CMK (cell line): ENCODE data around the gene CORO6.

Experiments
- DNase-seq: peaks from one replicate; pipeline ENCODE4 v3.0.0-alpha.2; 2010; ENCODE audit warnings: low read depth

Gene CORO6

DNA sequence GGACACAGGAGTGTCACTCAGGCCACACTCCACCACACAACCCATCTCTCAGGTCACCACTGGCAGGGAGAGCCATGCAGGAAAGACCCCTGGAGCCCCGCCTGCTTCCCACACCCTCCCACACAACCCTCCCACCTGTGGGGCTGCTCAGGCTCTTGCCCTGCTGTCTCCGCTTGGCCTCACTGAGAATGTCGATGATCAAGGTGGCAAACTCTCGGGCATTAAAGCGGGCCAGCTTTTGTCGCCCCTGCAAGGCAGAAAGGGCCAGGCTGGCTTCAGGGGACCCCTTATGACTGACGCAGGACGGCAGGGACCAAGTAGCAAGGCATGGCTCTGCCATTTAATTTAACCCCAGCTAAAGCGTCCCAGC is 45.7 kb downstream of the CORO6 start:
- no peak for DNase-seq

DNA sequence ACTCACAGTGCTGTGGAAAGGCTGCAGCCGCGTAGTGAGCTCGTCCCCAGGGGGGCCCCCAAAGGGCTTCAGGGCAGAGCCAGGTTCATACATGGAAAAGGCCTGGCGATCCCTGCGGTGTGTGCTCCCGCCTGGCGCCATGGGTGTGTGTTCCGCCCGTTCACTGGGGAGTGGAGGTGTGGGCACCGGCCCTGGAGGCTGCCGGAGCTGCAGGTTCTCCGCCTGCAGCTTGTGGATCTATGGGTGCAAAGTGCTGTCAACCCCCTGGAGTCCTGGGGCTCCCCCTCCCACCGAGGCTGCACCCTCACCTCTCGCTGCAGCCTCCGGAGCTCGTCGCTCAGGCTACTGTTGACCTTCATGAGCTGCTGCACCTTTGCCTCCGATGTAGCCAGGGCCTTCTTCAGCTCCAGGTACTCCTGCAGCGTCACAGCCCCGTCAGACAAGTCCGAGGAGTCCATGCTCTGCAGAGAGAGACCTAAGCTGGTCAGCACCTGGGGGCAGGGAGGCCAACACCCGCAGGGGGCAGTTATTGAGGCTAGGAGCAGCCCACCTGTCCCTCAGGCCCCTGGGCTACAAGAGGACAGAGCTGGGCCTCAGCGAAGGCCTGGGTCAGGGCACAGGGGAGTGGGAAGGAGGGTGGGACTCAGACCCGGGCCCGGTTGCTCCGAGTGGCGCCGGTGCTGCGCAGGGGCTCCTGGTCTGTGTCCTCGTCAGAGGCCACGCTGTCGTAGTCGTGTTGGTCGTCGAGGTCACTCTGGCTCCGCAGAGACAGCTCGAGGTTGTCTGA is 46.3 kb downstream of the CORO6 start:
- no peak for DNase-seq

DNA sequence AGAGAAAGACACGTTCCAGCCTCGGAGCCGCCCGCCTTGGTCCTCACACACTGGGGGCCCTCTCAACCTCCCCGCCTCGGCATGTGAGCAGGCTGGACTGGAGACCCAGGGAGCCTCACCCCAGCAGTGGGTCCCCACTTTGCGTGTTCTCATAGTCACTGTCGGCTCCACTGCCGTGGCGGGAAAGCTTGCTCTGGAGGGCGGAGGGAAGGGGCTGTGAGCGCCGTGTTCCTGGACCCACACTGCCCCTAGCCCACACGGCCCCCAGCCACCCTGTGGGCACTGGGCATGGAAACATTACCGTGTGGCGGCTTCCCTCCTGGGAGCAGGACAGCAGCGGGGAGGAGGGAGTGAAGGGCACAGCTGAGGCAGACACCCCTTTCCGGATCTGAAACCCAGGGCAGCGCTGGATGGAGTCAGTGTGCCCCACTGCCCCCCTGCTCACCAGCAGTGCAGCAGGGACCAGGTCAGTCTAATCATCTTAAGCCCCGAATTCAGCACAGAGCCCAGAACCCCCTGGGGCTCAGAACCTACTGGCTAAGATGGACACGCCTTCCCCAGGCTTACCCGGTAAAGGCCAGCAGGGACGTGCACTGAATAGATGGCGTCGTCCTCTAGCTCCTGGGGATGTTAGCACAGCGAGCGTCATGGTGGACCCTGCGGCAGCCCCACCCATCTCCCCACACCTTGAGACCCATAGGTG is 47.0 kb downstream of the CORO6 start:
- no peak for DNase-seq

DNA sequence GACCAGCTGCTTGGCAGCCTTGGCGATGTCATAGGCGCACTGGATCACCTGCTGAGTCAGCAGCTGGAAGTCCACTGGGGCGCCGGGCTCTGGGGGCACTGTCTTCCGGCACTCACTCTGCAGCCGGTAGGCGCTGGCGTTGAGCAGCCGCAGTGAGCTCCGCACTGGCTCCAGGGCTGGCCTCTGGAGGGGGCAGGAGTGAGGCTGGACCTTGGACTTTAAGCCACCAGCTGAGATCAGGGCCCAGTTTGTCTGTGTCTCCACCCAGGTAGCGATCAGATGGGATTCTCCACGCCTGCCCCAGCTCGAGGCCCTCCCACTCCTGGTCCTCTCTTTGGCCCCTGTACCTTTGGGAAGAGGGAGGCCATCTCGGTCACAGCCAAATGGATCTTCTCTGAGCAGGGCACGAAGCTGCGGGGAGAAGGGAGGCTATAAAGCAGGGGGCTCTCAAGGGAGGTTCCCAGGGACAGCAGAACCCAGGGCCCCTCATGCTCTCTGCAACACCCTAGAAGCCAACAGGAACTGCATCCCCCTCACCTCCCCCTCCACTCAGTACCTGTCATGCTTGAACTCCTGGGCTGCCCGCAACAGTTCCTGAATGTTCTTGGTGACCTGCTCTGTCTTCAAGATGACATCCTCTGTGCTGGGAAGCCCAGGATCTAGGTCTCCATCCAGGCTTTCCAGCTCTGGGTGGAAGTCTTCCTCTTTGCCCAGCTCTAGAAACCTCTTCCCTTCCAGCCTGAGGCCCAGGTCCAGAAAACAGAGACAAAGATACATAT is 47.8 kb downstream of the CORO6 start:
- DNase-seq: no peak

DNA sequence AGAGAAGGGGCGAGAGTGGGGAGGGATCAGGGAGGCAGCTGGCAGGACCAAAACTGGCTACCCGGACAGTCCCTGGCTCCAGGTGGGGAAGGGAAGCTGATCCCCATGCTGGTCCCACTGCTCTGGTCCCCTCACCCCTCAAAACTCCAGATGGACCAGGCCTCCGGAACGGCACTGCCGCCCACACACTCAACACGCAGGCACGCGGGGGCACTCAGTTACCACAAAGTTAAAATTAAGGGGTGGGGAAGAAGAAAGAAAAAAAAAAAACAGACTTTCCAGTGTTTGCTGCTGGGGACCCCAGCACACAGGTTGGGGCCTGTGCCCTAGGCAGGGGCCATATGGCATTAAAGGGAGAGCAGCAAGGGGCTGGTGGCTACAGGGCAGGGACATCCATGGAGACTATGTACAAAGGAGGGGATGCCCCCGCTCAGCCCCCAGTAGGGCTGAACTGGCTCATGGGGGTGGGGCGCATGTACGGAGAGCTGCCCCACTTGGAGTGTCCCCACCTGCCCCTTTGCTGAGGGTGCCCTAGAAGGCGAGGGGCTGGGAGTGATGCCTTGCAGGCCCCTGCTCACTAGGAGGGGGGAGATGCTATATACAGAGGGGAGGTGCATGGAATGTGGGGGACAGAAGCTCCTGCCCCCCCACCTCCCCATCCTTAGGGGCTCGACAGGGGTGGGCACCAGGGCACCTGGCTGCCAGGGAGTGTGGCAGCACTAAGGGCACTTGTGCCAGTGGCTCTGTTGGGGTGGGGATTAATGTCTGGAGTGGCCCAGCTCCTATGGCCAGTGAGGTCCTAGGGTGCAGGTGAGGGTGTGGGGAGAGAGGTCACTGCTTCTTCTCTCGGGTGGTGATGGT is 48.6 kb downstream of the CORO6 start:
- no peak for DNase-seq

DNA sequence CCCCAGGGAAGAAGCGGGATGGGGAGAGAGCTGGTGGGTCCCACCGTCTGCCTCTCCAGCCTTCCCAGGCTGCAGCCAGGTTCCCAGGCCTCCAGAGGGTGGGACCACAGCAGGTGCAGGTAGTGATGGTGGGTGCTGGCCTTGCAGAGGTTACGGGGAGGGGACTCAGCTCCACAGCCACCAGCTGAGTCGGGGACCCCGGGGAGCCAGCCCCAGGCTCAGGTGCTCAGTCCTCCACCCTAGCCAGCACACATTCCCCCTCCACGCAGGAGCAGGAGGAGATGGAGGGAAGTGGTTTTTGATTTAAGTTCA is 49.2 kb downstream of the CORO6 start:
- DNase-seq: no peak

DNA sequence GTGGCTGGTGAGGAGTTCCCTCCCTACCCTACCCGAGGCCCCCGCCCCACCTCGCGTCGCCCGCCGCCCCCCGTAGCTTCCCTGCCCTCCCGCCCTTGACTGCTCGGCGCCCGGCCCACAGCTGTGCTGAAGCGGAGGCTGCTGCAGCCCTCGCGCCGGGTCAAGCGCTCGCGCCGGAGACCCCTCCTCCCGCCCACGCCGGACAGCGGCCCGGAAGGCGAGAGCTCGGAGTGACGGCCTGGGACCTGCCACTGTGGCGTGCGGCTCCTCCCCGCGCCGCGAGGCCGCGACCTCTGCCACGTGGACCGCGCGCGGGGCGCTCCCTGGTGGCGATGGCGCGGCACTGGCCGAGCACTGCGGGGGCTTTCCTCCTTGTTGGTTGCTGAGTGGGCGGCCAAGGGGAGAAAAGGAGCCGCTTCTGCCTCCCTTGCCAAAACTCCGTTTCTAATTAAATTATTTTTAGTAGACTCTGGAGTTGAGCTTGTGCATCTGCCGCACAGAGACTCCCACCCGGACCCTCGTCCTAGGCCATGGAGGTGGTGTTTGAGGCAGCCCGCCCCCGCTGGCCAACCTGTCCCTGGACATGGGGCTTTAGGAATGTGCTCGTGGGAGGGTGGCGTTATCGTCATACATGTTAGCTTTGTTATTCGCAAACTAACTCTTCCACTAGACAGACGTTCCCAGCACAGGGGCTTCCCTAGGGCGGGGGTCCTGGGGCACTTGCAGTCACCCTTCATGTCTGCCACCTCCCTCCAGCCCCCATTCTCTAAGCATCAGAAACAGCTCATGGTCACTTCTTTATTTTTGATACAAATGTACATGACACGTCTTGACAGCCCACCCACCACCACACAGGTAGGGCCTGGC is 49.8 kb downstream of the CORO6 start:
- no peak for DNase-seq

DNA sequence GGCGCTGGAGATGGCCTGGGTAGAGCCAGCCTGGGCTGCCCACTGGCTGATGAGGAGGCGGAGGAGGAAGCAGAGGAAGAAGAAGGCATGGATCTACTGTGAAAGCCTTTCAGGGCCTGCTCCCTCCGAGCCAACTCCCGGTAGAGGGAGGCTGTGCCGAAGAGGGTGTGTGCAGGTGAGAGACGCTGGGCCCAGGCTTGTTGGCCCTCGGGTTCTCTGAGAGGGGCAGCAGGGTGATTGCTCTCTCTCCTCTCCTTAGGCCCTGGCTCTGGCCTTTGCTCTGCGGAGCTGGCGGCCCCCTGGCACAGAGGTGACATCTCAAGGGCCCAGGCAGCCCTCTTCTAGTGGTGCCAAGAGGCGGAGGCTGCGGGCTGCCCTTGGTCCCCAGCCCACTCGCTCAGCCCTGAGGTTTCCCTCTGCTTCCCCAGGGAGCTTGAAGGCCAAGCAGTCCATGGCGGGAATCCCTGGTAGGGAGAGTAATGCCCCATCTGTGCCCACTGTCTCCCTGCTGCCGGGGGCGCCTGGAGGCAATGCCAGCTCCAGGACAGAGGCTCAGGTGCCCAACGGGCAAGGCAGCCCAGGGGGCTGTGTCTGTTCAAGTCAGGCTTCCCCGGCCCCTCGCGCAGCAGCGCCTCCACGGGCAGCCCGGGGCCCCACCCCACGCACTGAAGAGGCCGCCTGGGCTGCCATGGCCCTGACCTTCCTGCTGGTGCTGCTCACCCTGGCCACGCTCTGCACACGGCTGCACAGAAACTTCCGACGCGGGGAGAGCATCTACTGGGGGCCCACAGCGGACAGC is 50.6 kb downstream of the CORO6 start:
- no peak for DNase-seq

DNA sequence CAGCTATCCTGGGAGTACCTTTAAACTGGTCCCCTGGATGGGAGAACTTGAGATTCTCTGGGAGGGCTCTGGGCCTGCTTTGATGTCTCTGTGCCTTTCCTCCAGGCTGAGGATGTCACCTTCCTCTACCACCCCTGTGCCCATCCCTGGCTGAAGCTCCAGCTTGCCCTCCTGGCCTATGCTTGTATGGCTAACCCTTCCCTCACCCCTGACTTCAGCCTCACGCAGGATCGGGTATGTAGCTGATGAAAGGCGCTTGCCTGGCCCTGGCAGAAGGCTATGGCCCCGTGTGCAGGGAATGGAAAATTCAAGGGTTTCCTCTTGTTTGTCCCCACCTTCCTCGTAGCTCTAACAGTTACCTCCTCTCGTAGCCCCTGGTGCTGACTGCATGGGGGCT is 51.2 kb downstream of the CORO6 start:
- DNase-seq: no peak

DNA sequence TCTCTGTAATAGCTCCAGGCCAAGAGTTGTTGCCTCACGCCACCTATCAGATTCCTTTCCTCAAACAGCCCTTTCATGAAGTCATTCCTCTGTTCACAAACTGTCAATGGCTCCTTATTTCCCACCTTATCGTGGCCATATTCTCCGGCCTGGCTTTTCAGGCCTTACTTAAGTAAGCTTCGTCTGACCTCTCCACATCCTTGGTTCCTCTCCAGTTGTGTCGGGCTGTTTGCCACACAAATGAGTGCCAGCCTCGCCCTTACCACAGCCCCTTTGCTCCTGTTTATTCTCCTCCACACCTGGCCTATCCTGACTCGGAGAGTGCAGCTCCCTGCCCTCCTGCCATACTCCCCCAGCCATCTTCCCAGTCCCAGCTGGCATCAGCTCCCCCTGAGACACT is 52.2 kb downstream of the CORO6 start:
- no peak for DNase-seq

DNA sequence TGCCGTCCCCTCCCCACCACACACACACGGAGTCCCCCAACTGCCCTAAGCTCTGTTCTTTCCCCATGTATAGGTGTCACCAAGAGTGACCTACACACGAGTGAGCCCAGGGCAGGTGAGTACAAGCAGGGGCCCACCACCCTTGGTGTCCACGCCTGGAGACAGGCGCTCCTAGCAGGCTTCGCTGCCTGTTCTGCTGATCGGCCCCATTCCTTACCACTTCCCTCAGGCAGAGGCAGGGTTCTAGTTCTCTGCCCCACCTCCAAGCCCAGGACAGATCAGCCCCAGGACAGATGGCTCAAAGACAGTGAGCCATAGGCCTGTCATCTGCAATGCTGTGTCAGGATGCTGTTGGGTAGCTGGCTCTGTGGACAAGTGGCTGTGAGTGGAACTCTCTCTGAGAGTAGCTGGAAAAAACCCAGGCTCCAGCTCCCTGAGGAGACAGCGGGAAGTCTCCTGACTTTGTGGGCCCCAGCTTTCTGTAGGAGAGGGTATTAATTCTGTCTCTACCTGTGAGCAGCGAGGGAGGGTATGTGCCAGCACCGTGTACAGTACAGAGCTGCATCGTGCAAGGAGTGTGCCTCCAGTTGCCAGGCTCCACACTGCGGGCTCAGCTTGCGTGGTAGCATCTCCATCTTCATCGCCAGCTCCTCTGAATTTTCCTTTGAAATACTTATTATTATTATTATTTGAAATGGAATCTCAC is 53.3 kb downstream of the CORO6 start:
- DNase-seq: no peak

DNA sequence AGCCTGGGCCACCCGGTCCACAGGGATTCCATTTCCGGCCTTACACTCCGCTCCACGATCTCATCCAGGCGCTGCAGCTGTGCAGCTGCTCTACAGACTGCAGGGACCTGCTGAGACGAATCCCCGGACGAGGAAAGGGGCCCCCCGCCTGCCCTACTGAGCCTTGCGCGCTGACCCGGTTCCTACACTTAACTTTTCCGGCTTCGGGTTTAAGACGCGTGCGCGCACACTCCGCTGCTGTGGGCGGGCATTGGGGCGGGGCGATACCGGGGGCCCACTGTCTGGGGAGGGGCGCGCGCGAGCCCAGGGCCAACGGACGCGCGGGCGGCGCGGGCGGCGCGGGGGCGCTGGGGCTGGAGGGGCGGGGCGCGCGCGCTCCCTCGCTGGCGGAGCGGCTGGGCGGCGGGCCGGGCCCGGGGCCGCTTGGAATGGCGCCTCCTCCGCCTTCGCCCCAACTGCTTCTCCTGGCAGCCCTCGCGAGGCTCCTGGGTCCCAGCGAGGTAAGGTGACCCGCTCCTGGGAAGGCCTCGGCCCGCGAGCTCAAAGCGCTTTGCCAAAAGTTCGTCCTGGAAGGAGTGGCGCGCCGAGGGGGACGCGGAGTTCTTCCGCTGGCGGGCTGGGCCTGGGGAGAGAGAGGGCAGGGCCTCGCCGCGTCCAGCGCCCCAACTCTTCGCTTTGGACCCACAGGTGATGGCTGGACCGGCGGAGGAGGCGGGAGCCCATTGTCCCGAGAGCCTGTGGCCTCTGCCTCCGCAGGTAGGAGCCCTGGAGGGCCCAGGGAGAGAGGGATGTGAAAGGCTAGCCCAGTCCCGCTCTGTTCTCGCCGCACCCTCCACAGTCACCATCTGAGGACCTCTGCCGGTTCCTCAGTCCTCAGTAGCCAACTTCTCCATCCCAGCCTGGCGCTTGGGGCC is 54.1 kb downstream of the CORO6 start, which contains the start of gene TP53I13:
Gene TP53I13 (plus strand): TSS at position 371 of the 914 bp plus-strand sequence. CDS start 58 bp downstream, at position 429.
- no peak for DNase-seq

DNA sequence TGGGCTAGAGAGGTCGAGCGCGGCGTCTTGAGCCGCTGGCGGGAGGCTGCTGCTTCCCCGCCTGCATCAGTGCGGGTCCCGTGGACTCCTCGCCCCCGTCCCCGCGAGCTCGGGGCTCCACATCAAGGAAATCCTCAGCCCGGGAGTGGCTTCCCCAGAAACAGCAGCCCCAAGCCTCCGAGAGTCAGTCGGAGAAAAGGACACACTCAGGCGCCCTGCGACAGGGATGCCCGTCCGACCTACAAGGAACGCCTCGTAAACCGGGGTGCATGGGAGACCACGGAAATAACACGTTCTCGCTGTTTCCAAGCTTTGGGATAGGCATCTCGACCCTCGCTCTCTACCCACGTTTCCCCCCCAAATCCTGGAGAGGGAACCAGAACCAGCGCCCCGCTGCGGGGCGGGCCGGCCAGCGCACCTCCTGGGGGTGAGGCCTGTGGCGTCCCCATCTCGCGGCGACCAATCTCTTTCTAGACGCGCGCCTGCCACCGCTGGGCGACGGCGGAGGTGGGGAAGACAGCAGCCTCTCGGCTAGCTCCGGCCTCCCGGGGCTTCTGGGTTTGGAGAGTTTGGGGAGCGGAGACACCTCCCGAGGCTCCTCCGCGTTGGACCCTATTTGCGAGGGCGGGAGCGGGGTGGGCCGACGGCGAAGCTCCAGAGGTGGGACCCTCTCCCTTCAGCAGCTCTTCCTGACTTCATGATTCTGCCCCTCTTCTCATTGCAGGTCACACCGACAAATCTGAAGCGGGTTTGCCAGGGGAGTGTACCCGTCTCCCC is 55.0 kb downstream of the CORO6 start:
- no peak for DNase-seq

DNA sequence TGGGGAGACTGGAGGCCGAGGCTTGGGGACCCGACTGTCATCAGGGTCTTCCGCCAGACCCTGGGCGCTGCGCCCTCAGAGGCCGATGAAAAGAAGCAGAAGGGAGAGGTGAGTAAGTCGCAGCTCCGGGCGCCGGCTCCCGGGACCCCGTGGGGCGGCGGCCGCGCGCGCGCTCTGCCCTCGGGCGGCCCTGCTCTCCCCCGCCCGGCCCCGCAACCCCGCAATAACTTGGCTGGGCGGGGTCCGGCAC is 55.5 kb downstream of the CORO6 start:
- DNase-seq: no peak

DNA sequence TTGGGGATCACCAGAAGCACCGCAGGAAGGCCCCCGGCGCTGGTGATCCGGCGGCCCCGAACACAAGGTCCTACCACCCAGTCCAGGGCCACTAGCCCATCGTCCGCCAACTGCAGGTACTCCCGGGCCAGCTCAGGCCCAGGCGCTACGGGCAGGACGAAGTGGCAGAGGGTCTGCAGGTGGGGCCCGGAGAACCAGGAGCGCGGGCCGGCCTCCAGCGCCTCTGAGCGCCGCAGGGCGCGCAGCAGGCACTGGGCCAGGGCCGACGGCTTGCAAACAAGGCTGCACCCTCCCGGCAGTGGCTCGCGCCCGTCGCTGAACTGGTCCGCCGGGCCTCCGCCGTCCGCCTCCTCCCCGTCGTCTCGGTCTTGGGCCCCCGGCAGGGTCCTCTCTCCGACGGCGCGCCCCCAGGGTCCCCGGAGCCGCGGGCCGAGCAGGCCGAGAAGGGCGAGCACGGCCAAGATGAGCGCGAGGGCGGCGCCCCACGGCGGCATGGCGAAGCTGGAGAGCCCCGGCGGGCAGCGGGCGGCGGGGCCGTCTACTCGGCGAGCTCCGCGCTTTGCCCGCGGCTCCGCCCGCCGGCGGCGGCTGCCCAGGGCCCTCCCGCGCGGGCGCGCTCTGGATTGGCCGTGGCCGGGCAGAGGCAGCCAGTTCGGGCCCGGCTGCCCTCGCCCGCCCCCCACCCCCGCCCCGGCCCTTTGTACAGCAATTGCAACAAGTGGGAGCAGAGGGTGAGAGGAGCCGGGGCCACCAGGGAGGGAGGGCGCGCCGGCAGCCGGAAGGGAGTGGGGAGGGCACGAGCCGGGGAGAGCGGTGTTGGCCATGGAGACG is 56.0 kb downstream of the CORO6 start, which contains the start of gene ABHD15:
Gene ABHD15 (minus strand): TSS at position 565 of the 831 bp plus-strand sequence. CDS start 71 bp downstream, at position 494.
- DNase-seq: no peak

DNA sequence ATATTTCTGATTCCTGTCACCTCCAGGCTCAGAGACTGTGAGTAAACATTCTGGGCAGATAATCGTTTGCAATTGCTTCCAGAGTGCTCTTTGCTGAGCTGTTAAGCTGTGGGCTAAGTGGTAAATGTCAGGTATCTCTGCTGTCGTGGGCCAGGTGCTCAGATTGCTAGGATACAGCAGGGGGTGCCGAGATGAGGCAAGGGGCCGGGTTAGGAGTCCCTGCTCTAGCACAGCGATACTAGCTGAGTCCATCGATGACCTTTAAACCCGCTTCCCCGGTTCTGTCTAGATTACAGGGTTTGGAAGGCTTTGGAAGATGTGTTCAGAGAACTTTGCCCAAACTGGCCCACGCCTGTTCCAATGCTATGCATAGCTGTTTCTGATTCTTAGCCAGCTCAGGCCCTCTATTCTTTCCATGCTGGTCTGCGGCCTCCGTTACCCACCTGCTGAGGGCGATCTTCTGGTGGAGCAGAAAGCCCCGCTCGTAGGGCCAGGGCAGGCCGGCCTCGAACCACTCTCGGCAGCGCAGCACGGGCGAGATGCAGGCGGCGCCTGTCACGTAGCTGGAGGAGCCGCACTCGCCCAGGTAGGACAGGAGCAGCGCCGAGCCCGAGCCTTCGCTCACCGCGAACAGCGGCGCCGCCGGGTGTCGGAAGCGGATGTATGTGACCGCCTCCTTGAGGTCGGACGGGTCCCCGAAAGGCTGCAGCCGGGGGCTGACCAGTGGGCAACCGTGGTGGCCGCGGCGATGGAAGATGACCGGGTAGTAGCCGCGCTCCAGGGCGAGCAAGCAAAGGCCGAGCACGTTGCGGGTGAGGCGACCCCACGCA is 56.9 kb downstream of the CORO6 start:
- no peak for DNase-seq
